K562 (cell line): ENCODE data around the gene FBXO46. TPM values are rescaled to one million over a fixed set of nuclear protein-coding genes. Genes with fewer than 3 reads are reported as not detected.

Experiments used
- ATF2 ChIP-seq: sonication (generic); formaldehyde crosslinking; IDR thresholded peaks from 2 replicates; pipeline ENCODE4 v1.8.1; 2022; ENCODE audit warnings: missing genetic modification reagents
- CREM ChIP-seq: IDR thresholded peaks from 2 replicates; pipeline ENCODE4 v1.6.1; 2014; ENCODE audit warnings: antibody characterized with exemption, low read depth
- CXXC5 ChIP-seq: fragments of 250-450 bp; sonication (Bioruptor Pico); IDR thresholded peaks from 2 replicates; pipeline ENCODE4 v1.8.0; 2022; ENCODE audit warnings: inconsistent platforms, mild to moderate bottlenecking, moderate library complexity
- HCFC1 ChIP-seq: IDR thresholded peaks from 2 replicates; pipeline ENCODE4 v1.6.1; 2012; ENCODE audit warnings: low read depth, low read length, improper control_type of control experiment
- HEY1 ChIP-seq: fragments of 250-450 bp; sonication (Bioruptor Pico); IDR thresholded peaks from 2 replicates; pipeline ENCODE4 v1.5.0; 2020; ENCODE audit warnings: mild to moderate bottlenecking, moderate library complexity, borderline replicate concordance
- MCM7 ChIP-seq, 2 experiments: fragments of 450-650 bp; IDR thresholded peaks; 2 replicates each; pipeline ENCODE4 v1.6.1; 2016 to 2018
- NCOA4 ChIP-seq: fragments of 450-650 bp; IDR thresholded peaks from 2 replicates; pipeline ENCODE4 v1.6.1; 2018; ENCODE audit warnings: mild to moderate bottlenecking; ENCODE audit not compliant: partially characterized antibody
- NCOA6 ChIP-seq: fragments of 450-650 bp; IDR thresholded peaks from 2 replicates; pipeline ENCODE4 v1.6.1; 2017; ENCODE audit warnings: mild to moderate bottlenecking
- NR2F6 ChIP-seq: fragments of 450-650 bp; formaldehyde crosslinking; IDR thresholded peaks from 2 replicates; pipeline ENCODE4 v1.4.0; 2020; ENCODE audit warnings: mild to moderate bottlenecking
- NR4A1 ChIP-seq, 2 experiments: fragments of 250-450 bp in 1 of 2; fragments of 450-650 bp in 1 of 2; sonication (Bioruptor Pico) in 1 of 2; IDR thresholded peaks; 2 replicates each; pipeline versions ENCODE4 v1.4.0 to v1.6.1; 2016 to 2020; ENCODE audit warnings: mild to moderate bottlenecking in 2 of 2, missing compliant biosample characterization in 1 of 2, missing genetic modification characterization in 1 of 2, moderate library complexity in 1 of 2
- PHB2 ChIP-seq: fragments of 450-650 bp; IDR thresholded peaks from 2 replicates; pipeline ENCODE4 v1.6.1; 2017; ENCODE audit warnings: low read depth
- PKNOX1 ChIP-seq: fragments of 450-650 bp; IDR thresholded peaks from 2 replicates; pipeline ENCODE4 v1.6.1; 2016
- PRPF4 ChIP-seq: fragments of 200-400 bp; formaldehyde crosslinking; IDR thresholded peaks from one replicate; pipeline ENCODE4 v1.6.1; 2017; ENCODE audit warnings: low read length, low read depth, mild to moderate bottlenecking; ENCODE audit not compliant: insufficient read depth, poor library complexity, severe bottlenecking
- PTRF ChIP-seq: fragments of 450-650 bp; IDR thresholded peaks from 2 replicates; pipeline ENCODE4 v1.6.1; 2016; ENCODE audit warnings: mild to moderate bottlenecking, missing genetic modification characterization, missing compliant biosample characterization
- STAT5A ChIP-seq: IDR thresholded peaks from 2 replicates; pipeline ENCODE4 v1.6.1; 2012; ENCODE audit warnings: low read length, inconsistent platforms, borderline replicate concordance
- ZBTB9 ChIP-seq: fragments of 450-650 bp; formaldehyde crosslinking; IDR thresholded peaks from 2 replicates; pipeline ENCODE4 v1.4.0; 2020; ENCODE audit warnings: mild to moderate bottlenecking, moderate library complexity
- ZFP36 ChIP-seq: fragments of 150-350 bp; IDR thresholded peaks from 2 replicates; pipeline ENCODE4 v1.6.1; 2018; ENCODE audit warnings: low read length, low read depth; ENCODE audit not compliant: partially characterized antibody
- ZNF347 ChIP-seq: fragments of 450-650 bp; formaldehyde crosslinking; IDR thresholded peaks from 2 replicates; pipeline ENCODE4 v1.4.0; 2020; ENCODE audit warnings: low read depth, mild to moderate bottlenecking, moderate library complexity
- ZNF639 ChIP-seq, 2 experiments: fragments of 200-800 bp in 1 of 2; sonication (Bioruptor generic) in 1 of 2; sonication (generic) in 1 of 2; formaldehyde crosslinking in 1 of 2; IDR thresholded peaks in 1 of 2; conservative IDR thresholded peaks in 1 of 2; 2 replicates each; pipeline versions ENCODE4 v1.5.0 to v1.6.1; 2016 to 2020; ENCODE audit warnings: missing compliant biosample characterization in 1 of 2, missing genetic modification characterization in 1 of 2, missing genetic modification reagents in 1 of 2
- ZNF780A ChIP-seq: fragments of 250-450 bp; sonication (Bioruptor Pico); IDR thresholded peaks from 2 replicates; pipeline ENCODE4 v1.5.0; 2021; ENCODE audit warnings: mild to moderate bottlenecking
- ZNF830 ChIP-seq: fragments of 250-450 bp; sonication (Bioruptor Pico); IDR thresholded peaks from 2 replicates; pipeline ENCODE4 v1.5.0; 2021; ENCODE audit warnings: mild to moderate bottlenecking
- polyA plus RNA-seq, 8 experiments: library from polyadenylated mRNA; depleted of rRNA in 4 of 8; stranded (reverse) in 5 of 8; unstranded in 3 of 8; fragments of >200 nt; fragmentation: Nextera tagmentation in 2 of 8; fragmentation: Illumina TruSeq in 1 of 8; extraction: Ambion mirVana in 2 of 8; extraction: Trizol in 1 of 8; gene quantifications; 2 replicates each; pipeline versions ENCODE4 v1.2.1 to v1.2.3, GENCODE V29; 2011 to 2014; ENCODE audit warnings: inconsistent platforms in 1 of 8, missing spikeins in 1 of 8
- total RNA-seq, 7 experiments: library from RNA; depleted of rRNA in 6 of 7; stranded (reverse); fragments of >200 nt in 6 of 7; fragmentation: Illumina TruSeq in 2 of 7; extraction: Trizol in 2 of 7; gene quantifications; 2 replicates each; pipeline versions ENCODE4 v1.2.1 to v1.2.3, GENCODE V29; 2011 to 2021; ENCODE audit warnings: low replicate concordance in 1 of 7

The FBXO46 gene
- total and polyA plus RNA-seq, 9 of the 15 experiments (the other 6 are each of a cell fraction or from before 2014, with no cell fraction given): 1.5 to 36.1 (median 7.3) TPM

DNA sequence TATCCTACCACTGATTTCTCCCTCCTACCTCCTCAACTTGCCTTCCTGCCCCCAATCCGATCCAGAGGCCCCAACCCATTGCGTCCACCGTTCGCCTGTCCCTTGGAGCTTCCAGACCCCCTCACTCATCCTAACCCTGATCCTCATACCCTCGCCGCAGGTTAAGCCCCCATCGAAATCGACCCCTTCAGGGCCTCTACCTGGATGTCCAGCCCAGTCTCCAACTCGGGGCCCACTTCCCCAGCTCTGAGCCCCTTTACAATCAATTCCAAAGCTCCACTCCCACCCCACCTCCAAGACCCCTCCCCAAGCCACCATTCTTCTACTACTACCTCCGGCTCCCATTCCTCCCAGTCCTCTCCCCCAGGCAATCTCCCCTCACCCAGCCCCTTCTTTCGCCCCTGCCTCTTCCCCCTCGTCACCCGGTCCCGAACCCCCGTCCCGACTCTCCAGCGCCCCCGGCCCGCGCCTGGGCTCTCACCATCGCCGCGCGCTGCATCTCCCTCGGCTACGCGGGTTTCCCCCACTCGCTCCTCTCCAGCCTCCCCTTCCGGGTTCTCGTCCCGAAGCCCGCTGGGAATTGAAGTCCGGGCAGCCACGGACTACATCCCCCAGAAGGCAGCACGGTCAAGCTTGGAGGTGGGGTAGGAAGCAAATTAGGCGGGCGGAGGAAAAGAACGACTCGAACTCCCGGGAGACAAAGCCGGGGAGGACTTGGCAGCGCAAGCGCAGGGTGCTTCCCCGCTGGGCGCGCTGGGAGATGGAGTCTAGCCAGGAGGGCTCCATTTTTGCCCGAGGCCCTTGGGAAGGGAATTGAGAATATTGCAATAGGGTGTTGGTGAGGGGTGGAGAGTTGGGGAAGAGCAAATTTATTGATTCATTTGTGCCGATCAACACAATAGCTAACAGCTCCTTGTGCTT is at the start of gene FBXO46 (continued):
- TF ChIP-seq ZBTB9 (CRISPR knock-in tag): no peak
- peak; percentile 98 for TF ChIP-seq HCFC1
- no peak for TF ChIP-seq STAT5A
- peak; percentile 64 for TF ChIP-seq CXXC5
- no peak for TF ChIP-seq NR4A1 (CRISPR knock-in tag; IDR thresholded peaks at IDR 0.05)
- TF ChIP-seq NR4A1 (tag; IDR thresholded peaks at IDR 0.05): no peak
- no peak for TF ChIP-seq ZNF830 (CRISPR knock-in tag)
- no peak for TF ChIP-seq ATF2 (CRISPR knock-in tag)
- no peak for TF ChIP-seq NCOA4
- TF ChIP-seq ZFP36: no peak
- TF ChIP-seq PTRF (tag): no peak
- TF ChIP-seq NCOA6: no peak
- no peak for TF ChIP-seq HEY1
- no peak for TF ChIP-seq PHB2
- no peak for TF ChIP-seq PRPF4
- TF ChIP-seq MCM7 (IDR thresholded peaks at IDR 0.05): no peak
- TF ChIP-seq PKNOX1: no peak
- no peak for TF ChIP-seq NR2F6
- no peak for TF ChIP-seq ZNF347 (CRISPR knock-in tag)
- peak in 1 of 2 experiments; percentile 77; a peak in 2 of 4 replicates for TF ChIP-seq ZNF639 (CRISPR knock-in tag; conservative IDR thresholded peaks at IDR 0.05 in 1 of 2, IDR thresholded peaks at IDR 0.05 in 1 of 2)
- TF ChIP-seq ZNF780A (CRISPR knock-in tag): no peak
- TF ChIP-seq CREM: peak; percentile 91
